GM12801 (cell line): ENCODE data around the gene C2orf74.

Experiments
- TF ChIP-seq, protein P1 (sequence below): IDR thresholded peaks from one replicate; pipeline ENCODE4 v1.5.1; 2011; ENCODE audit warnings: control low read depth; ENCODE audit not compliant: insufficient read length; ENCODE audit errors: extremely low read depth

The C2orf74 gene

DNA sequence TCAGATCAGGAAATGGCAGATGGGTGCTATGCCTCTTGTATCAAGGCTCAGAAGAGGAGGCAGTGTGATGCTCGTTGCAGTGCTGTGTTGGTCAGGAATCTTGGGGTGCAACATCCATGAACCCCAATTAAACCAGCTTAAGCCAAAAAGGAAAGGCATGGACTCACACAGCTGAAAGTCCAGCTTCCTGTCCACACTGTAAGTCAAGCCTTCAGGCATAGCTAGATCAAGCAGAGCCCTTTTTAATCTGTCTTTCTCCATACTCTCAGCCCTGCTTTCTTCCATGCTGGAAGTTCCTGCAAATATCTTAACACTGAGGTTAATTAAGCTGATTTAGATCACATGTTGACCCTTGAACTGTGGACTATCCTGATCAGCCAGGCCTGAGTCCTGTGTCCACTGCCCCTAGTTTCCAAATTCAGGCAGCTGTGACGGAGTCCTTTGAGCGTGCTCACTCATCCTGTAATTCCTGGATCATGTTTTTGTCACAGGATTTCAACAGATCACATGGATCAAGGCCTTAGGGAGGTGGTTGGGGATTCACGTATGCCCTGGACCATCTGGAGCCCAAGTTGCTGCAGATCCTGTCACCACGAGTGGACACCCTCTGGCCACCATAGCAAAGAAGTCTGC, 4.5 kb upstream of the C2orf74 start:
- TF ChIP-seq, protein P1, sequence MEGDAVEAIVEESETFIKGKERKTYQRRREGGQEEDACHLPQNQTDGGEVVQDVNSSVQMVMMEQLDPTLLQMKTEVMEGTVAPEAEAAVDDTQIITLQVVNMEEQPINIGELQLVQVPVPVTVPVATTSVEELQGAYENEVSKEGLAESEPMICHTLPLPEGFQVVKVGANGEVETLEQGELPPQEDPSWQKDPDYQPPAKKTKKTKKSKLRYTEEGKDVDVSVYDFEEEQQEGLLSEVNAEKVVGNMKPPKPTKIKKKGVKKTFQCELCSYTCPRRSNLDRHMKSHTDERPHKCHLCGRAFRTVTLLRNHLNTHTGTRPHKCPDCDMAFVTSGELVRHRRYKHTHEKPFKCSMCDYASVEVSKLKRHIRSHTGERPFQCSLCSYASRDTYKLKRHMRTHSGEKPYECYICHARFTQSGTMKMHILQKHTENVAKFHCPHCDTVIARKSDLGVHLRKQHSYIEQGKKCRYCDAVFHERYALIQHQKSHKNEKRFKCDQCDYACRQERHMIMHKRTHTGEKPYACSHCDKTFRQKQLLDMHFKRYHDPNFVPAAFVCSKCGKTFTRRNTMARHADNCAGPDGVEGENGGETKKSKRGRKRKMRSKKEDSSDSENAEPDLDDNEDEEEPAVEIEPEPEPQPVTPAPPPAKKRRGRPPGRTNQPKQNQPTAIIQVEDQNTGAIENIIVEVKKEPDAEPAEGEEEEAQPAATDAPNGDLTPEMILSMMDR, result no peak

DNA sequence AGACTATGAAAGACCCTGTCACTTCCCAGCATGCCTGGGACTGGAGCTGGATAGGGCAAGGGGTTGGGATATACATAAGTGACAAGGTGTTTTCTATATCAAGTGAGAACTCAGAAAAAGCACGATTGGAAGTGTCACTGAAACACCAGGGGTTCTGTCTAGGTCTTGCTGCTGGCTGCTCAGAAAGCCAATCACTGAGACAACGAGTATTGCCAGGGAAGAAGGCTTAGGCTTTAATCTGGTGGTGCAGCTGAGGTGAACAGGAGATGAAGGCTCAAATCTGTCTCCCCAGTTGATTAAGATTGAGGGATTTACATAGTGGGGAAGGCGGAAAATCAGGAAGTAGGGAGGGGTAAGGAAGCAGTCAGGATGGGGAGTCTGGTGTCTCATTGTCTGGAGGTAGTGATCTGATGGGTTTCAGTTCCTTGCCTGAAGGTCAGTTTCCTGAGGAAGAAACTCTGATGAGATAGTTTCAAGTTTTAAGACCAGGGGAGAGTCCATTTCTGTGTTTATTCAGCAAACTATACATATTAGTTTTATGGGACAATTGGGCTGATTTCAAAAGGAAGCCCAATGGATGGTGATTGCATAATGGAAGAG, 3.5 kb upstream of the C2orf74 start:
- TF ChIP-seq, protein P1, result no peak

DNA sequence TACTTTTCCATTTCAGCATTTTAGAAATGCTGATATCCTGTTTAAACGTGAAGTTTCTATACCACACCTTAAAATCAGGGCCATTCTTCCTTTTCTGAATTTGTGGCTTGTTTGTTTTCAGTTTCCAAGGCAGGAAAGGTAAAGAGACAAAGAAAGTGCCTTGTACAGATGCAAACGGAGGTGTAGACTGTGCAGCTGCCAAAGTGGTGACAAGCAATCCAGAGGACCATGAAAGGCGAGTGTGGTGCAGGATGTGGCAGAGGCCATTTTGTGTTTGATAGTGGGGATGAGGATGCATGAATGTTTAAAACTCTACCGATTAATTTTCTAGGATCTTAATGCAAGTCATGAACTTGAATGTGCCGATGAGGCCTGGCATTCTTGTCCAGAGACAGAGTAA, 733 bp downstream of the C2orf74 start:
- TF ChIP-seq, protein P1, result no peak

DNA sequence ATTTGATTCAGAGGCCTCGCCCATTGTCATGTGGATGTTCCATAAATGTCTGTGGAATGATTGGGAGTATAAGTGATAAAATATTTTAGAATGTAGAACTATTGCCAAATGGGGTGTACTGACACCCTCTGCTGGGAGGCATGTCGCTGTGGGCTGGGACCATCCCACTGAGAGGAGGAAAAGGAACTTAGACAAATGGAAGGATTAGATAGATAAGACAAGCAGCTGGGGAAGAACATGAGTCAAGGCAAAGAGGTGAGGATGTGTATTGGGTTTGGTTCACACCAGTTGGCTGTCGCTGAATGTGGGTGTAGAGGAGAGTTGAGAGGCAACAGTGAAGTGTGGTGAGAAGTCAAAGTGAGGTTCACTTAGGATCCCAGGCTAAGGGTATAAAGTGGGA, 4.0 kb downstream of the C2orf74 start:
- TF ChIP-seq, protein P1, result no peak

DNA sequence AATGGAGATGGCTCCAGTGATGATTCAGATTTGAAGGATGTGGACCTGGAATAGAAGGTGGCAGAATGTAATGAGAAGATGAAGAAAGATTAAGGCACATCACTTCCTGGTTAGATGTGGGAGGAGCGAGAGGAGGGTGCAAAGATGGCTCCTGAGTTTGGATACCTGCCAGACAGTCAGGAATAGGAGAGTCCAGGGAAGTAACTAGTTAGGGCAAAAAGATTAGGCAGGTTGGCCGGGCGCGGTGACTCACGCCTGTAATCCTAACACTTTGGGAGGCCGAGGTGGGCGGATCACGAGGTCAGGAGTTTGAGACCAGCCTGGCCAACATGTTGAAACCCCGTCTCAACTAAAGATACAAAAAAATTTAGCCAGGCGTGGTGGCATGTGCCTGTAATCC, 5.6 kb downstream of the C2orf74 start:
- TF ChIP-seq, protein P1, result no peak

DNA sequence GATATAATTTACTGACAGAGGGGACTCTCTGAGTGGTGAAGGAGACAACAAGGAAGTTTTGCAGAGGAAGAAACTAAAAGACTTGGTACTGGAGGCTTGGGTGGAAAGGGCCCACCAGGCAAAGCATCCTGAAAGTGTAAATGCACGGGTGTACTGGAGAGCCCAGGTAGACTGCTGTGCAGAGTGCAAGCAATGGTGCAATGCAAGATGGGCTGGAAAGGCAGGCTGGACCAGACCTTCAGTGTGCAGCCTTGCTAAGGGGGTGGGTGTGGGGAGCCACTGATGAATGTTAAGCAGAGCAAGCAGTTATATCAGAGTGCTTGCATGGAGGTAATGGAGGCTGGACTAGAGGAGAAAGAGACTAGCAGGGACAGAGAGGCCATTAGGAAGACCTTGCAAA, 10.7 kb downstream of the C2orf74 start:
- TF ChIP-seq, protein P1, result no peak

DNA sequence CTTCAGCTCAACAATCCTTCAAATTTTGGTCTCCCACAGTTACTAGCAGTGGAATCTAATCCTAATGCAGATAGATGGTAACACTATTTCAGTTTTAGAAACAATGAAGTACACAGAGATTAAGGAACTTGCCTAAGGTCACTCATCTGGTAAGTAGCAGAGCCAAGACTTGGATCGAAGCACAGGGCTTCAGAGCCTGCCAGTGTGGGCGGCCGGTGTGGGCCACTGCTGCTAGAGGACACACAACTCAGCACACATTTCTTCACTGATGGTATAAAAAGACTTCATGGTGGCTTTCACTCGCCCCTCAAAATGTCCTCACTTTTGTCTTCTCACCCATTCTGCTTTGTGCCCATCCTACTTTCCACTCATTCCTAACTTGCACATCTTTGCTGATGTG, 11.1 kb downstream of the C2orf74 start:
- TF ChIP-seq, protein P1, result no peak
